Activated B cell treated with CpG ODN at 0.5 μM for 24 hours (primary cell): ENCODE measurements around the gene MYO18A. TPM values are rescaled to one million over a fixed set of nuclear protein-coding genes. Genes with fewer than 3 reads are reported as not detected.

Experiments used
- ATAC-seq: fragments of 200-7000 bp; cut with Tn5 transposase; one replicate; pipeline ENCODE4 v1.10.0; 2021; ENCODE audit warnings: low read depth, mild to moderate bottlenecking, moderate library complexity
- CTCF ChIA-PET: fragments of 350-600 bp; sonication (Branson Sonifier 250); formaldehyde crosslinking; loops from one replicate; lab custom pipeline; 2021; ENCODE audit warnings: antibody characterized with exemption; lab: Charles Lee
- POLR2A ChIA-PET: fragments of 350-600 bp; sonication (Branson Sonifier 250); formaldehyde crosslinking; loops from one replicate; lab custom pipeline; 2021; ENCODE audit warnings: antibody characterized with exemption; lab: Charles Lee
- DNase-seq: peaks from one replicate; pipeline ENCODE4 v3.0.0; 2022
- H3K27ac Mint-ChIP-seq: one replicate; pipeline ENCODE4 v1.8.0; 2020; ENCODE audit warnings: mixed read lengths
- H3K27me3 Mint-ChIP-seq: one replicate; pipeline ENCODE4 v1.8.0; 2021; ENCODE audit warnings: mixed read lengths
- H3K36me3 Mint-ChIP-seq: one replicate; pipeline ENCODE4 v1.8.0; 2021; ENCODE audit warnings: low read depth, mixed read lengths
- H3K4me1 Mint-ChIP-seq: one replicate; pipeline ENCODE4 v1.8.0; 2021; ENCODE audit warnings: mixed read lengths
- H3K4me3 Mint-ChIP-seq: one replicate; pipeline ENCODE4 v1.8.0; 2020; ENCODE audit warnings: mild to moderate bottlenecking, mixed read lengths
- H3K9me3 Mint-ChIP-seq: one replicate; pipeline ENCODE4 v1.8.0; 2020; ENCODE audit warnings: mixed read lengths
- intact Hi-C: fragments of 100-400 bp; cut with micrococcal nuclease; formaldehyde crosslinking; loops from one replicate; pipeline ENCODE4 v1.15.1; 2024
- total RNA-seq: library from RNA; stranded (reverse); gene quantifications from 2 replicates; pipeline ENCODE4 v1.2.3, GENCODE V29; 2022
- TF ChIP-seq, protein P1 (sequence below): fragments of 200-600 bp; IDR thresholded peaks from one replicate; pipeline ENCODE4 v1.8.0; 2022; ENCODE audit warnings: antibody characterized with exemption, mild to moderate bottlenecking

The MYO18A gene
- total RNA-seq, 1 donor from 2014 or later = 79.8 TPM

DNA sequence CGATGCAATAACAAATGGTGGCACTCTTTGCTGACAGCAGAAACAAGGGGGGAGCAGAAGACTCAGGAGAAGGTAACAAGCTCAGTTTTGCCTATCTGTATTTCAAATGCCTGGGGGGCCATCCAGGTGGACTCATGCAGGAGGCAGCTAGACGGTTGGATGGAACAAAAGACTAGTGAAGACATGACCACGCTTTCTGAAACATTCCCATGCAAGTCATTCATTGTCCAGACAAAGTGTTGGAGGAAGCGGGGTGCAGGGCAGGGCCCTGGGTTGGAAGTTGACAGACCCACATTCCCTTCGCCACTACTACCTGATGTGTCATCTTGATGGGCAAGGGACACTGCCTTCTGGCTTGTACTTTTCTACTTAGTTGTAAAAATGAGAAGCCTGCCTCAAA is 36.7 kb upstream of the MYO18A start:
- ATAC-seq (no peak), DNase-seq (no peak)
- Mint-ChIP-seq H3K27ac (no peak overlapping the region), H3K36me3 (no peaks in the 10 kb centered on the region), H3K9me3 (no peaks in the 10 kb centered on the region), H3K27me3 (peaks cover 2% of the 10 kb centered on the region), H3K4me3 (no peak overlapping the region), H3K4me1 (peaks cover 8% of the 10 kb centered on the region)
- CTCF ChIA-PET = interaction anchor here (4.7 to 7.0 kb wide), 2 partner anchors 70 to 93 kb away, joined by 44 to 194 read pairs; no protein-coding TSS in a partner anchor
- intact Hi-C loops = no loop called here
- POLR2A ChIA-PET = no interaction called here
- TF ChIP-seq, protein P1, sequence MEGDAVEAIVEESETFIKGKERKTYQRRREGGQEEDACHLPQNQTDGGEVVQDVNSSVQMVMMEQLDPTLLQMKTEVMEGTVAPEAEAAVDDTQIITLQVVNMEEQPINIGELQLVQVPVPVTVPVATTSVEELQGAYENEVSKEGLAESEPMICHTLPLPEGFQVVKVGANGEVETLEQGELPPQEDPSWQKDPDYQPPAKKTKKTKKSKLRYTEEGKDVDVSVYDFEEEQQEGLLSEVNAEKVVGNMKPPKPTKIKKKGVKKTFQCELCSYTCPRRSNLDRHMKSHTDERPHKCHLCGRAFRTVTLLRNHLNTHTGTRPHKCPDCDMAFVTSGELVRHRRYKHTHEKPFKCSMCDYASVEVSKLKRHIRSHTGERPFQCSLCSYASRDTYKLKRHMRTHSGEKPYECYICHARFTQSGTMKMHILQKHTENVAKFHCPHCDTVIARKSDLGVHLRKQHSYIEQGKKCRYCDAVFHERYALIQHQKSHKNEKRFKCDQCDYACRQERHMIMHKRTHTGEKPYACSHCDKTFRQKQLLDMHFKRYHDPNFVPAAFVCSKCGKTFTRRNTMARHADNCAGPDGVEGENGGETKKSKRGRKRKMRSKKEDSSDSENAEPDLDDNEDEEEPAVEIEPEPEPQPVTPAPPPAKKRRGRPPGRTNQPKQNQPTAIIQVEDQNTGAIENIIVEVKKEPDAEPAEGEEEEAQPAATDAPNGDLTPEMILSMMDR = no peak

GRCh38 chr17:29216181-29216580 is 36.0 kb upstream of the MYO18A start:
- ATAC-seq (no peak), DNase-seq (no peak)
- CTCF ChIA-PET = interaction anchor here (4.7 to 7.0 kb wide), 2 partner anchors 69 to 92 kb away, joined by 44 to 194 read pairs; no protein-coding TSS in a partner anchor
- TF ChIP-seq, protein P1 = no peak
- Mint-ChIP-seq H3K36me3 (no peaks in the 10 kb centered on the region), H3K9me3 (no peaks in the 10 kb centered on the region), H3K4me3 (no peak overlapping the region), H3K27me3 (peaks cover 2% of the 10 kb centered on the region), H3K4me1 (peaks cover 8% of the 10 kb centered on the region), H3K27ac (no peak overlapping the region)
- intact Hi-C loops = no loop called here
- POLR2A ChIA-PET = no interaction called here

GRCh38 chr17:29215717-29216116 is 35.5 kb upstream of the MYO18A start:
- peaks cover 2% of the 10 kb centered on the region for H3K27me3 Mint-ChIP-seq
- intact Hi-C loops = no loop called here
- ChIA-PET CTCF (interaction anchor here (4.7 to 7.0 kb wide), 2 partner anchors 69 to 92 kb away, joined by 44 to 194 read pairs; no protein-coding TSS in a partner anchor), POLR2A (no interaction called here)
- TF ChIP-seq, protein P1 = no peak
- no peak for ATAC-seq
- peaks cover 8% of the 10 kb centered on the region for H3K4me1 Mint-ChIP-seq
- H3K9me3 Mint-ChIP-seq = no peaks in the 10 kb centered on the region
- no peak overlapping the region for H3K4me3 Mint-ChIP-seq
- no peaks in the 10 kb centered on the region for H3K36me3 Mint-ChIP-seq
- DNase-seq = no peak
- H3K27ac Mint-ChIP-seq = no peak overlapping the region

DNA sequence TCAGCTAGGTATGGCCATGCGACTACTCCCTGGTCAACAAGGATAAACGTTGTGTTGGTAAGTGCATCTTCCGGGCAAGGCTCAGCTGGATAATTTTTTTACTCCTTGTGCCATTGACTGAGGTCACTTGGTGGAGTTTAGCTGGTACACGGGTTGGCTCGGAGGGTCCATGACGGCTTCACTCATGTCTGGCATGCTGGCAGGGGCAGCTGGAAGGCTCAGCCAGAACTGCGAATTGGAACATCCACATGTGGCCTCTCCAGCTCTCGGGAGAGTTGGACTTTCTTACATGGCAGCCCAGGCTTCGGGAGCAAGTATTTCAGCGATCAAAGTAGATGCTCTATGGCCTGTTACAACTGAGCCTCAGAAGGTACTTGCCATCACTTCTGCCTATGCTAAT is 35.0 kb upstream of the MYO18A start:
- no peaks in the 10 kb centered on the region for H3K9me3 Mint-ChIP-seq
- ChIA-PET POLR2A (no interaction called here), CTCF (interaction anchor here (7.0 kb wide), 1 partner anchor 68 kb away, joined by 194 read pairs; no protein-coding TSS in a partner anchor)
- peaks cover 8% of the 10 kb centered on the region for H3K4me1 Mint-ChIP-seq
- no peak overlapping the region for H3K4me3 Mint-ChIP-seq
- no peaks in the 10 kb centered on the region for H3K36me3 Mint-ChIP-seq
- ATAC-seq = no peak
- TF ChIP-seq, protein P1 = no peak
- intact Hi-C loops = no loop called here
- no peak overlapping the region for H3K27ac Mint-ChIP-seq
- DNase-seq = no peak
- H3K27me3 Mint-ChIP-seq = peaks cover 2% of the 10 kb centered on the region

DNA sequence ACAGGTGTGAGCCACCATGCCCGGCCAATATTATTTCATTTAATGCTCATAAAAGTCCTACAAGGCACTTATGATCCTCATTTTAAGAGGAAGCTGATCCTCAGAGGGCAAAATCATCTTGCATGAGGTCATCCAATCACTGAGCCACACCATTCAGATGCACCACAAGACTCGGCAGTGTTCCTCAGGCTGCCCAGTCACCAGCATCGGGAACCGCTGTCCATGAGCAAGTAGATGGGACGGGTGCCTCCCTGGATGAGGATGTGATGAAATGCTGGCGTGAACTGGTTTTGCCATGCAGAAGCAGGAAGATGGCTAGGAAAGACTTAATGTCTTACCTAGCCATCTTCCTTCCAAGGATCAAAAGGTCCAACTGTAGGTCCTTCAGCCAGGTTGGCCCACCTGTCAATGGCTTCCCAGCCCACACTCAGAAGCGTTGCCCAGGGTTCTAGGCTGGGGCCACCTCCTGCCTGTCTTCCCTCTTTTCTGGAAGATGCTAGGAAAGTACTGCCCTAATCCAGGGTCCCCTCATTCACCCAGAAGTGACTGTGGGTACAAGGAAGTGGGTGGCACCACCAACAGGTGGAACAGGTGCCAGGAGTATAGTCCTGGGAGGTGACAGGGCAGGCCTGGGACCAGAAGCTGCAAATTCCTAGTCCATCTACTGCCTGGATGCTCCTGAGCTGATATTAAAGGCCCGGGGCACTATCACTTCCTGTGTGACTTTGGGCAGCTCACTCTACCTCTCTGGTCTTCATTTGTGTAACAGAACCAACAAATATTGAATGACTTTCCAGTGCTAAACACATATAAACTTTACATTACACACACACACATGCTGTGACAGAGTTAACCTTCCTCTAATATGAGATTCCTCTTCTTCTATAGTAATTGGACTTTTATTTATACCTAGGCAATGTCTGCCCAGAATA is 34.3 kb upstream of the MYO18A start:
- Mint-ChIP-seq H3K27ac (no peak overlapping the region), H3K9me3 (no peaks in the 10 kb centered on the region), H3K4me3 (no peak overlapping the region), H3K4me1 (peaks cover 5% of the 10 kb centered on the region), H3K36me3 (no peaks in the 10 kb centered on the region), H3K27me3 (peaks cover 2% of the 10 kb centered on the region)
- TF ChIP-seq, protein P1 = no peak
- DNase-seq (no peak), ATAC-seq (no peak)
- CTCF ChIA-PET = interaction anchor here (7.0 kb wide), 1 partner anchor 68 kb away, joined by 194 read pairs; no protein-coding TSS in a partner anchor
- intact Hi-C loops = no loop called here
- POLR2A ChIA-PET = no interaction called here
